ENCODE results near the gene CTDSPL.

- no peak for TF ChIP-seq YY1 (IDR thresholded peaks at IDR 0.05)
- TF ChIP-seq CTCF (IDR thresholded peaks at IDR 0.05; ENCODE audit: low read depth, low read length, missing input control), result no peak
Observed at GRCh38 chr3:38003817-38004414, 142.2 kb downstream of the CTDSPL start.
